Brain microvascular endothelial cell (primary cell): ENCODE measurements around the gene AATK.

Source experiments
- DNase-seq: peaks from one replicate; pipeline ENCODE4 v3.0.0-alpha.2; 2020
- H3K27ac ChIP-seq: fragments of 250-450 bp; sonication (Bioruptor Pico); 2 replicates; pipeline ENCODE4 v1.5.1; 2020; ENCODE audit warnings: mild to moderate bottlenecking, moderate library complexity
- H3K27me3 ChIP-seq: fragments of 250-450 bp; sonication (Bioruptor Pico); replicated peaks from 2 replicates; pipeline ENCODE4 v1.5.1; 2020; ENCODE audit warnings: mild to moderate bottlenecking
- H3K36me3 ChIP-seq: fragments of 250-450 bp; sonication (Bioruptor Pico); replicated peaks from 2 replicates; pipeline ENCODE4 v1.5.1; 2020; ENCODE audit warnings: mild to moderate bottlenecking
- H3K4me3 ChIP-seq: 2 replicates; pipeline ENCODE4 v1.5.1; 2011; ENCODE audit warnings: low read depth, mild to moderate bottlenecking, control low read depth, low read length, moderate library complexity
- in situ Hi-C: cut with HindIII; loops from 2 replicates; pipeline ENCODE4 v1.10.0; 2017; ENCODE audit warnings: low sequenced_read_pairs, low pct_ligation_motif_present
- TF ChIP-seq, protein P1 (sequence below): IDR thresholded peaks from 2 replicates; pipeline ENCODE4 v1.5.1; 2011; ENCODE audit warnings: low read depth, mild to moderate bottlenecking, moderate library complexity, low read length, control low read depth, inconsistent platforms; ENCODE audit errors: missing control alignments

The AATK gene

DNA sequence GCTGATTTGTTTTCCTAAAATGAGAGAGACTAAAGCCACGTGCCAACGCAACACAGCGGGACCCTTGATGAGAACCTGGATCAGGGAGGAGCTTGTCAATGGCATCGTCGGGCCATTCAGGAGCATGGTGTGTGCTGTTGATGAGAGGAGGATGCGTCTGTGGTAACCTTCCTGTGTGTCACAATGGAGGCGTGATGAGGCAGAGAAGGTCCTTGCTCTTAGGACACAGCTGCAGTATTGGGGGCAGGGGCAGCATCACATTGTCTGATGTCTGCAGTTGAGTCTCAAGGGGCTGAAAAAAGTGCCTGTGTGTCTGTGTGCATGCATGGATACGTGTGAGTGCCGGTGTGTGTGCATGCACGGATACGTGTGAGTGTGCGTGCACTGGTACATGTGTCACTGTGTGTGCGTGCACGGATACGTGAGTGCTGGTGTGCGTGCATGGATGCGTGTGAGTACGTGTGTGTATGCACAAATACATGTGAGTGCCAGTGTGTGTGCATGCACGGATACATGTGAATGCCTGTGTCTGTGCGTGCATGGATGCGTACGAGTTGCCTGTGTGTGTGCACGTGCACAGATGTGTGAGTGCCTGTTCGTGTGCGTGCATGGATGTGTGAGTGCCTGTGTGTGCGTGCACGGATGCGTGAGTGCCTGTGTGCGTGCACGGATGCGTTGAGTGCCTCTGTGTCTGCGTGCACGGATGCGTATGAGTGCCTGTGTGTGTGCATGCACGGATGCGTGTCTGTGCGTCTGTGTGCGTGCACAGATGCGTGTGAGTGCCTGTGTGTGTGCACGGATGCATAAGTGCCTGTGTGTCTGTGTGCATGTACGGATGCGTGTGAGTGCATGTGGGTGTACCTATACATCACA, 91.8 kb downstream of the AATK start:
- Histone ChIP-seq H3K36me3 (no peaks in the 10 kb centered on the region), H3K27me3 (no peaks in the 10 kb centered on the region), H3K4me3 (no peak overlapping the region), H3K27ac (no peak overlapping the region)
- in situ Hi-C loops = no loop called here
- no peak for DNase-seq
- TF ChIP-seq, protein P1, sequence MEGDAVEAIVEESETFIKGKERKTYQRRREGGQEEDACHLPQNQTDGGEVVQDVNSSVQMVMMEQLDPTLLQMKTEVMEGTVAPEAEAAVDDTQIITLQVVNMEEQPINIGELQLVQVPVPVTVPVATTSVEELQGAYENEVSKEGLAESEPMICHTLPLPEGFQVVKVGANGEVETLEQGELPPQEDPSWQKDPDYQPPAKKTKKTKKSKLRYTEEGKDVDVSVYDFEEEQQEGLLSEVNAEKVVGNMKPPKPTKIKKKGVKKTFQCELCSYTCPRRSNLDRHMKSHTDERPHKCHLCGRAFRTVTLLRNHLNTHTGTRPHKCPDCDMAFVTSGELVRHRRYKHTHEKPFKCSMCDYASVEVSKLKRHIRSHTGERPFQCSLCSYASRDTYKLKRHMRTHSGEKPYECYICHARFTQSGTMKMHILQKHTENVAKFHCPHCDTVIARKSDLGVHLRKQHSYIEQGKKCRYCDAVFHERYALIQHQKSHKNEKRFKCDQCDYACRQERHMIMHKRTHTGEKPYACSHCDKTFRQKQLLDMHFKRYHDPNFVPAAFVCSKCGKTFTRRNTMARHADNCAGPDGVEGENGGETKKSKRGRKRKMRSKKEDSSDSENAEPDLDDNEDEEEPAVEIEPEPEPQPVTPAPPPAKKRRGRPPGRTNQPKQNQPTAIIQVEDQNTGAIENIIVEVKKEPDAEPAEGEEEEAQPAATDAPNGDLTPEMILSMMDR = no peak

DNA sequence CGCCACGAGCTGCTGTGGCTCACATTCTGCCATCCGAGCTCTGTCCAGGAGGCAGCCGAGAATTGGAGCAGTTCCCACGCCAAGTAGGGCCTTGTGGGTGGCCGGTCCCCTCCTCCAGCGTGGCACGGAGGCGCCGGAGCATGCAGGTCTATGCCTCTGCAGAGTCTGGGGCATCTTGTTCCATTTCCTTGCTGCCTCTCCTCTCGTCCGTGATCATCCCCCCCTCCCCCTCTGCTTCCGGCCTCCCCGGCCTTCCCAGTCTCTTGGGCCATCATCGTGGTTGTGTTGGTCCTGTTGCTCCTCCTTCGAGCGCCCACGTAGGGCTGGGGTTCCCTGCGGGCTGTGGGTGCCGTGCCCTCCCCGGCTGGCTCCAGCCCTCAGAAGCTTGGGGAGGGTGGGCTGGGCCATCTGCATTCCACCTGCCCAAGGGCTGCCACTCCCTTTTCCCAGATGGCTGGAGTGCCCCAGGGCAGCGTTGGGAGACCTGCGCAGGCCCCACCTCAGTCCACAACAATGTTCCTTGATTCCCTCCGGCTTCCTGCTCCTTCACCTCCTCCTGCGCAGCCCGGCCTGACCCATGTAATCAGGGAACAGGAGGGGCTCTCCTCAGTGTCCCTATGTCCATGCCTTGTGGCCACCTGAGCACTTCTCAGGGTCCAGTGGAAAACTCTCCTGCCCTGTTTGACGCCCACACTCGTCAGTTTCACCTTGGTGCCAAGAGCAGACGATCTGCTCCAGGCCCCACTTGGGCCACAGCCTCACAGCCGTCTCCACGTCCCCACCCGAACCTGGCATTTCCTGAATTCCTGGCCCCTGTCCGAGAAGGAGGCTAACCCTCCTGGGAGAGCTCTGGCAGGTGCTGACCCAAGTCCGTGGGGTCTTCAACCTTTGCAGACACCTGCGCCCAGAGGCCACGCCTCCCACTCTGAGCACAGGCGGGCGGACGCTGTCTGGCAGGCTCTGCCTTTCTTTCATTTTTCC, 94.0 kb downstream of the AATK start:
- Histone ChIP-seq H3K4me3 (no peak overlapping the region), H3K27ac (no peak overlapping the region), H3K27me3 (no peaks in the 10 kb centered on the region), H3K36me3 (no peaks in the 10 kb centered on the region)
- TF ChIP-seq, protein P1 = no peak
- no peak for DNase-seq
- in situ Hi-C loops = no loop called here

DNA sequence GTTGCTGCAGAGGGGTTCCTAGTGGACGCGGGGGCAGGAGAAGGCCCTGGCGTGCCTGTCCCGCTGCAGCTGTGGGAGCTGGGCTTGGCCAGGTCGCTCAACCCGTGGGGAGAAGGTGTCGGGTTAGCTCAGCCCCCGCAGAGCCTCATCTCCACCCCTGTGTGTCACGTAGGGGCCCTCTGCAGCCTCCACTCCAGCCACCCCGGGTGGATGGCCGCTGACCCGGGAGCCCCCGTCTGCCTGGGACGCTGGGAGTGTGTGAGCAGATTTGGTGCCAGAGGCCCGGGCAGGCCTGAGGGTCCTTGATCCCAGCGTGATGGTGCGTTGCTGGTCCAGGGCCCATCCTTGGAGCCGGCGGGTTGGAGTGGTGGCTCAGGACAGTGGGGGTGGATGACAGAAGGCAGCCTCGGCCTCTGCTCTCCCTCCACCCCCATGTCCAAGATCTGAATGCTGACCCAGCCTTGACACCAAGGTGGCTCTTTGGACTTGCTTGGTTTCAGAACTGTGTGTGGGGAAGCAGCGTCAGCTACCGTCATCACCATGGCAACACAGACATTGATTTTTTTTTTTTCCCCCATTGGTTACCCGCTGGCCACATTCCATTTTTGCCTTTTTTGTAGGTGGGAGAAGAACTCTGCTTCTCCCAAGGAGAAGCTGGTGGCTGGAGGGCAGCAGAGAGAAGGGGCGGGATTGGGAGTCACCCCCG, 95.3 kb downstream of the AATK start:
- TF ChIP-seq, protein P1 = no peak
- in situ Hi-C loops = no loop called here
- H3K4me3 ChIP-seq = no peak overlapping the region
- H3K27me3 ChIP-seq = no peaks in the 10 kb centered on the region
- H3K27ac ChIP-seq = no peak overlapping the region
- DNase-seq = no peak
- peaks cover 2% of the 10 kb centered on the region for H3K36me3 ChIP-seq

DNA sequence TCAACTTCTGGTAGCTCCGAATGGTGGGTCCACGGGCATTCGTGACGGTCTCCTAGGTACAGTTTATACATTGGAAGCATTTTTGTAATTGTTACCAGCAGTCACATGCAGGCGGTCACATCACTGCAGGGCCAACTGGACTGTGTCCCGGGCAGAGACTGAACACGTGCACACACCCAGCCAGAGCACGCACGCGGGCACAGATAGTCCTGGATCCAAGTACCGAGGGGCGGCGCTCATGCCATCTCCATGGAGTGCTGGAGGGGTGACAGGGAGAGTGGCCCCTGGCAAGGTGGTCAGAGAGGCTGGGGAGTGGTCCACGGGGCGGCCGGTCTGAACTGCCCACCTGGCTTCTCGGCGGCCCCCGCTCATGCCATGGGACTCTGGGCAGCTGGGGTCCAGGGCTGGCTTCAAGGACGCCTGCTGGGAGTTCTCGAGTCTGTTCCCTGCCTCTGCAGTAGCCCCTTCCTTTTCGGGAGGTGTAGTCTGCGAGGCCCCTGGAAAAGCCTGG, 96.8 kb downstream of the AATK start:
- no peak for DNase-seq

More for the DNA sequence above, 96.8 kb downstream of the AATK start:
- no peaks in the 10 kb centered on the region for H3K27me3 ChIP-seq
- in situ Hi-C loops = no loop called here
- H3K4me3 ChIP-seq = no peak overlapping the region
- H3K36me3 ChIP-seq = peaks cover 2% of the 10 kb centered on the region
- TF ChIP-seq, protein P1 = no peak
- no peak overlapping the region for H3K27ac ChIP-seq
